Brain pericyte (primary cell): ENCODE results near the gene CYS1.
"Not testable (repeated sequence)": the region's sequence is repeated elsewhere in the genome, so short reads cannot be mapped to it uniquely, and the experiment has no call there.

Experiments
- DNase-seq: peaks from one replicate; pipeline ENCODE4 v3.0.0-alpha.2; 2012; ENCODE audit warnings: low read depth, low spot score

Gene CYS1

GRCh38 chr2:10079870-10080535 lies at the start of gene CYS1:
Gene CYS1 (minus strand): TSS chr2:10080411. CDS start chr2:10080223, 188 bp downstream.
- no peak for DNase-seq

- DNase-seq = no peak
Observed at GRCh38 chr2:10129490-10129889, 49.3 kb upstream of the CYS1 start.

GRCh38 chr2:10128420-10128819 lies 48.2 kb upstream of the CYS1 start:
- no peak for DNase-seq

- DNase-seq = no peak
Observed at GRCh38 chr2:10126632-10127026, 46.4 kb upstream of the CYS1 start.

GRCh38 chr2:10125842-10126631 lies 45.8 kb upstream of the CYS1 start:
- DNase-seq = no peak

- DNase-seq = no peak
Observed at GRCh38 chr2:10124538-10125045, 44.4 kb upstream of the CYS1 start.

GRCh38 chr2:10123281-10123680 lies 43.1 kb upstream of the CYS1 start:
- DNase-seq = no peak

GRCh38 chr2:10122500-10123280 lies 42.5 kb upstream of the CYS1 start, which contains the start of gene RRM2:
Gene RRM2 (plus strand): TSS chr2:10122739. CDS start chr2:10122799, 60 bp downstream.
- no peak for DNase-seq

- DNase-seq = no peak
Observed at GRCh38 chr2:10120877-10121574, 40.8 kb upstream of the CYS1 start.

GRCh38 chr2:10120158-10120876 lies 40.1 kb upstream of the CYS1 start:
- no peak for DNase-seq

- no peak for DNase-seq
Observed at GRCh38 chr2:10119601-10120157, 39.5 kb upstream of the CYS1 start.

GRCh38 chr2:10119027-10119325 lies 38.8 kb upstream of the CYS1 start:
- DNase-seq = no peak

- no peak for DNase-seq
Observed at GRCh38 chr2:10109311-10109710, 29.1 kb upstream of the CYS1 start.

GRCh38 chr2:10104906-10105305 lies 24.7 kb upstream of the CYS1 start:
- DNase-seq = not testable (repeated sequence)

GRCh38 chr2:10103179-10103578 lies 23.0 kb upstream of the CYS1 start:
- no peak for DNase-seq

GRCh38 chr2:10101491-10101890 lies 21.3 kb upstream of the CYS1 start:
- DNase-seq = no peak

GRCh38 chr2:10097352-10098148 lies 17.3 kb upstream of the CYS1 start:
- DNase-seq = no peak

- DNase-seq = no peak
Observed at GRCh38 chr2:10096641-10097040, 16.4 kb upstream of the CYS1 start.

GRCh38 chr2:10095175-10095574 lies 15.0 kb upstream of the CYS1 start:
- DNase-seq = no peak

GRCh38 chr2:10094271-10094814 lies 14.1 kb upstream of the CYS1 start:
- no peak for DNase-seq
